ENCODE results near the gene VWA3B. TPM values are rescaled to one million over a fixed set of nuclear protein-coding genes. Genes with fewer than 3 reads are reported as not detected.

The VWA3B gene
- total and polyA plus RNA-seq, 5 donors, result 0.15 to 0.29 (median 0.28) TPM

DNA sequence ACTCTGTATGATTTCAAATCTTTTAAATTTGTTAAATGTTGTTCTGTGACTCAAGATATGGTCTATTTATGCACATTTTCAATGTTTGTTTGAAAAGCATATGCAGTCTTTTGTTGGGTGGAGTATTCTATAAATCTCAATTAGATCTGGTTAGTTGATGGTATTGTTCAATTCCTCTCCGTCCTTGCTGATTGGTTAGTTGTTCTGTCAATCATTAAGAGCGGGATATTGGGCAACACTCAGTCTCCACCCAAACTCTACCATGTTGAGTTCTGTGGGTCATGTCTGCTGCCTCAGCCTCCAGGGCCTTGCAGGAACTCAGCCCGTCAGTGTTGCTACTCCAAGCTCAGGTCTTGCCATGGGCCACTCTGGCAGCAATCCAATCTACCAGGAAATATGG is 118.9 kb downstream of the VWA3B start:
- DNase-seq (no peak), ATAC-seq (no peak)
- H3K4me1 ChIP-seq (ENCODE audit: control insufficient read depth, insufficient read depth, low read length), result no peaks in the 10 kb centered on the region
- no peaks in the 10 kb centered on the region for H3K27me3 ChIP-seq (ENCODE audit: control insufficient read depth, insufficient read depth)
- no peaks in the 10 kb centered on the region for H3K9me3 ChIP-seq (ENCODE audit: control insufficient read depth, low read length)
- H3K4me3 ChIP-seq (ENCODE audit: low read length), result no peak overlapping the region
- H3K27ac ChIP-seq (ENCODE audit: low read length), result no peak overlapping the region
- intact Hi-C loops (cut with DNase I), result no loop called here
- WGBS, result 98% methylated on average over 3 of the region's 3 CpGs

DNA sequence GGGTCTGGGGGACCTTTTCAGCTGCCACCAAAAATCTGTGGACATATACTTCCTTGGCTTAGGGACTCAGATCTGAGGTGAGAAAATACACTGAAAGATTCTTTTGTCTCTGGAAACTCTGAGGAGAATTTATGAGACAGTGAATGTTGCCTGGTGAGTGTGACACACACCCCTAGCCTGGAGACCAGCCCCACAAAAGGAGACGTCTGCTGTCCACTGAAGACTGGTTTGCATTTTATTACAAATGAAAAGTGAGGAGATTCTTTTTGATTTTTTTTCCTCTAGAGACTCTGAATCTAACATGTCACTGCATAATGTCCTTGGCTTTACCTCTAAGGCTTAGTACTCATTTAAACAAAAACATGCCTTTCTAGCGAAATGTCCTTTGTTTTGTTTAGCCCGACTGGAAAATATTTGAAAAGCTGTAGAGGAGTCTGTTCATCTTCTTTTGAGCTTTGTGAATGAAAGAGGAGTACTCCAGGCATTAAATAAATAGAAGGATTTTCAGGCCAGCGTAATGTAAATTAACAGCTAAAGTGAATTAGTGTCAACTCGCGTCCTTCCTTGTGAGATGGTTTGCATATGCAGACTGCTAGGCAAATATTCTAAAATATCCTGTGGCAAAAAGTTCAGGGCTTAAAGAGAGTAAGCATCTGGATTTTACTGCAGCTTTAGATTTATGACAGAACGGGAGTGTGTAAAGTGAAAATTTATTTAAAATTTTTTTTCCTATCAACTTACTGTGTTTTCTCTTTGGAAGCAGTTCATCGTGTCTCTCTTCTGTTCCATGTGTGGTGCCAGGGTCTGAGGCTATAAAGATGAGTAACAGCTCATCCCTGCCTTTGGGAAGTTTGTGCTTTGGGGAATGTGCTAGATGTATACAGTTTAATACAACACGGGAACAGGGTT is 125.4 kb downstream of the VWA3B start:
- ATAC-seq (no peak), DNase-seq (no peak)
- 74% methylated on average over 9 of the region's 9 CpGs for WGBS
- no peak overlapping the region for H3K27ac ChIP-seq (ENCODE audit: low read length)
- no peaks in the 10 kb centered on the region for H3K27me3 ChIP-seq (ENCODE audit: control insufficient read depth, insufficient read depth)
- intact Hi-C loops (cut with DNase I), result no loop called here
- no peaks in the 10 kb centered on the region for H3K9me3 ChIP-seq (ENCODE audit: control insufficient read depth, low read length)
- H3K4me1 ChIP-seq (ENCODE audit: control insufficient read depth, insufficient read depth, low read length), result no peaks in the 10 kb centered on the region
- no peak overlapping the region for H3K4me3 ChIP-seq (ENCODE audit: low read length)

DNA sequence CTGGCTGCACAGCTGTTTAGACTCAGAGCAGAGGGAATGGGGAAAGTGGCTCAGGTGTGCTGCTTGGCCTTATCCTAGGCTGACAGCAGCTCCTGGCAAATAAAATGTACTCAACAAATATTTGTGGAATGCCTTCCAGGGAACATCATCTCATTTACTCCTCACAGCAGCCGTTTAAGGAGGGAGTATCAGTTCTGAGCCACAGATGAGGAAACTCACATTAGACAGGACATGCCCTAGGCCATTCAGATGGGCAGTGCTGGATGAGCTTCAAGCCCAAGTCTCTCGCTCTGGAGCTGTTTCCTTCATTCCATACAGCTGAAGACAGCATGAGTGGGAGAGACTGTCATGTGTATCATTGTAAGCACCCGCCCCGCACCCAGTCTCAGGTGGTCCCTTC is 129.6 kb downstream of the VWA3B start:
- ATAC-seq, result no peak
- intact Hi-C loops (cut with DNase I), result no loop called here

DNA sequence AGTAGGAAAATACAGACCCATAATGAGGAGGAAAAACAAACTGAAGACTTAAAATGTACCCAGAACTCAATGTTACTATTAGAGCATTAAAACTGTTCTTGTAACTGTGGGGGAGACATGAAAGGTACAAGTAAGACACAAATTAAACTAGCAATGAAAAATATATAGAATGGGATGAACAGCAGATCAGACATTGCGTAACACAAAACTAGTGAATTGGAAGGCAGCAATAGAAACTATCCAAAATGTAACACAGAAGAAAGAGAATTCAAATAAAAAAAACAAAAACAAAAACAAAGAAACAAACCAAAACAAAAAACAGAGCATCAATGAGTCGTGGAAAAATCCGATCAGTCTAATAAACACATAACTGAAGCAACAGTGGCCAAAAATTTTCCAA is 132.2 kb downstream of the VWA3B start:
- 93% methylated on average over 3 of the region's 3 CpGs for WGBS
- Histone ChIP-seq H3K27ac (ENCODE audit: low read length) (no peak overlapping the region), H3K4me3 (ENCODE audit: low read length) (no peak overlapping the region), H3K4me1 (ENCODE audit: control insufficient read depth, insufficient read depth, low read length) (no peaks in the 10 kb centered on the region), H3K27me3 (ENCODE audit: control insufficient read depth, insufficient read depth) (no peaks in the 10 kb centered on the region), H3K9me3 (ENCODE audit: control insufficient read depth, low read length) (no peaks in the 10 kb centered on the region)
- no peak for ATAC-seq
- intact Hi-C loops (cut with DNase I), result no loop called here
- DNase-seq, result no peak

More for the DNA sequence above, 129.6 kb downstream of the VWA3B start:
- no peak for DNase-seq
- no peak overlapping the region for H3K4me3 ChIP-seq (ENCODE audit: low read length)
- WGBS, result 76% methylated on average over 4 of the region's 4 CpGs
- no peaks in the 10 kb centered on the region for H3K27me3 ChIP-seq (ENCODE audit: control insufficient read depth, insufficient read depth)
- no peak overlapping the region for H3K27ac ChIP-seq (ENCODE audit: low read length)
- no peaks in the 10 kb centered on the region for H3K9me3 ChIP-seq (ENCODE audit: control insufficient read depth, low read length)
- no peaks in the 10 kb centered on the region for H3K4me1 ChIP-seq (ENCODE audit: control insufficient read depth, insufficient read depth, low read length)

DNA sequence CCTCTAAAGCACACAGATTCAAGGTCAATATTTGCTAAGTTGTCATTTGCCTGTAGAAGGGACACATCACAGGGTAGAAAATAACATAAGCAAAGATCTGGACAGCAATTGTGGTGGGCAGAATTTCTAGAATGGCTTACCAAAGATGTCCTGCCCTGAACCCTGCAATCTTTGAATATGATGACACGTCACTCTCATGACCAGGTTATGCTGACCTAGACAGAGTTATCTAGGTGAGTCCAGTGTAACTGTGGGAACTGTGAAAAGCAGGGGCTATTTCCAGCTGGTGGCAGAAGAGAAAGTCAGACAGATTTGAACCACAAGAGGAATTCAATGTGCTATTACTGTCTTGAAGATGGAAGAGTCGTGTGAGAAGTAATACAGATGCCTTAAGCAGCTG is 147.0 kb downstream of the VWA3B start:
- H3K4me3 ChIP-seq (ENCODE audit: low read length), result no peak overlapping the region
- intact Hi-C loops (cut with DNase I), result no loop called here
- WGBS, result 37% methylated on average over 2 of the region's 2 CpGs
- H3K27me3 ChIP-seq (ENCODE audit: control insufficient read depth, insufficient read depth), result no peaks in the 10 kb centered on the region
- DNase-seq (no peak), ATAC-seq (no peak)
- H3K4me1 ChIP-seq (ENCODE audit: control insufficient read depth, insufficient read depth, low read length), result no peaks in the 10 kb centered on the region
- H3K27ac ChIP-seq (ENCODE audit: low read length), result no peak overlapping the region
- H3K9me3 ChIP-seq (ENCODE audit: control insufficient read depth, low read length), result no peaks in the 10 kb centered on the region

DNA sequence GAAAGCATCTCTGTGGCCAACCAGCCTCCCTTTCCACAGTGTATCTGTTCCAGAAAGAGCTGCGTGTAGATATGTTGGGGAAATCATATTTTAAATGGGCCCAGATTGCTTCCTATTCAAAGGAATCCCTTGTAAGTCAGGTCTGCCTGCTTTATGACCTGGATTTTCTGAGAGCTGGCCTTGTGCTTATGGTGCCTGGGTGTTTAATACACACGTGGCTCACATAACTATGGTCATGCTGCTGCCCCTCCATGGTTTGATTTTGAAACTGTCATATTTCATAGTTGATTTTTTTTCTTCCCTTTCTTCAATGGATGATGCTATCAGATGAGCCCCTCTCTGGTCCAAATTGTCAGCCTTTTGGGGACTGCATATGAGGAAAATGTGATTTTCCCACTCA is 147.8 kb downstream of the VWA3B start:
- intact Hi-C loops (cut with DNase I), result no loop called here
- ATAC-seq, result no peak
- no peak for DNase-seq
- Histone ChIP-seq H3K4me3 (ENCODE audit: low read length) (no peak overlapping the region), H3K9me3 (ENCODE audit: control insufficient read depth, low read length) (no peaks in the 10 kb centered on the region), H3K27me3 (ENCODE audit: control insufficient read depth, insufficient read depth) (no peaks in the 10 kb centered on the region), H3K27ac (ENCODE audit: low read length) (no peak overlapping the region), H3K4me1 (ENCODE audit: control insufficient read depth, insufficient read depth, low read length) (no peaks in the 10 kb centered on the region)
- WGBS, result 41% methylated on average over 2 of the region's 2 CpGs

DNA sequence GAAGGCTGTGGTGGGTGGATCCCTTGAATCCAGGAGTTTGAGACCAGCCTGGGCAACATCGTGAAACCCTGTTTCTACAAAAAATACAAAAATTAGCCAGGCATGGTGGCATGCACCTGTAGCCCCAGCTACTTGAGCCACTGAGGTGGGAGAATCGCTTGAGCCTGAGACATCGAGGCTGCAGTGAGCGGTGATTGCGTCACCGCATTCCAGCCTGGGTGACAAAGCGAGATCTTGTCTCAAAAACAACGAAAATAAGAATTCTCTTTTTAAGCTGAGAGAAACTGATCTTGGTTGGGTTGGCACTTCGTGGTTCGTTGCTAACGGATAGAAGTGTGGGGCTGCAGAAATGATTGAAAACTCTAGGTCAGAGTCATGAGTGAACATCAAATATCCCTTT is 150.0 kb downstream of the VWA3B start:
- intact Hi-C loops (cut with DNase I), result no loop called here
- Histone ChIP-seq H3K27me3 (ENCODE audit: control insufficient read depth, insufficient read depth) (no peaks in the 10 kb centered on the region), H3K27ac (ENCODE audit: low read length) (no peak overlapping the region), H3K9me3 (ENCODE audit: control insufficient read depth, low read length) (no peaks in the 10 kb centered on the region), H3K4me3 (ENCODE audit: low read length) (no peak overlapping the region), H3K4me1 (ENCODE audit: control insufficient read depth, insufficient read depth, low read length) (no peaks in the 10 kb centered on the region)
- 92% methylated on average over 11 of the region's 11 CpGs for WGBS
- ATAC-seq (no peak), DNase-seq (no peak)

DNA sequence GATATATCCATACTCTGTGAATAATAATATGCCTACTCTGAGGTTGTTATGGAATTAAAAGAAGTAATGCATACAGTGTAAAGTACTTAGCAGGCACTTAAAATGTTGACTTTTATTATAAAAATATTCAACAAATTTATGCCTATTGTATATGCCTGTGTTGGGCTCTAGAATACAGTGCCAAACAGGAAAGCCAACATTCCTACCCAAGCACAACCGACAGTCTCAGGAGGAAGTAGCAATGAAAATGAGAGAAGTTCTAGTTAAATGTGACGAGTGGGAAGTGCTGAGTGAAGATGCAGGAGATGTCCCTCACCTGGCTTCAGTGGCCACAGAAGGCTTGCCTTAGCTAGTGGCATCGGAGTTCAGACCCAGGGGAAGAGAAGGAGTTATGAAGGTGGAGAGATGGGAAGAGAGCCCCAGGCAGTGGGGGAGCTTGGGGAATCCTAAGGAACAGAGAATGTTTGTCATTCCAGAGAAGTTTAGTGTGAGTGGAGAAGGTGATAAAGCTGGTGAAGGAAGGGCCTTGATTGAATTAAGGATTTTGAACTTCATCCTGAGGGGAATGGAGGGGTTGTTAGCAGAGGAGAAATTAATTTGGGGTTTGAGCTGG is 153.9 kb downstream of the VWA3B start:
- H3K4me3 ChIP-seq (ENCODE audit: low read length), result no peak overlapping the region
- intact Hi-C loops (cut with DNase I), result no loop called here
- WGBS, result 50% methylated on average over 3 of the region's 3 CpGs
- H3K27me3 ChIP-seq (ENCODE audit: control insufficient read depth, insufficient read depth), result no peaks in the 10 kb centered on the region
- no peaks in the 10 kb centered on the region for H3K9me3 ChIP-seq (ENCODE audit: control insufficient read depth, low read length)
- no peaks in the 10 kb centered on the region for H3K4me1 ChIP-seq (ENCODE audit: control insufficient read depth, insufficient read depth, low read length)
- ATAC-seq (no peak), DNase-seq (no peak)
- no peak overlapping the region for H3K27ac ChIP-seq (ENCODE audit: low read length)

DNA sequence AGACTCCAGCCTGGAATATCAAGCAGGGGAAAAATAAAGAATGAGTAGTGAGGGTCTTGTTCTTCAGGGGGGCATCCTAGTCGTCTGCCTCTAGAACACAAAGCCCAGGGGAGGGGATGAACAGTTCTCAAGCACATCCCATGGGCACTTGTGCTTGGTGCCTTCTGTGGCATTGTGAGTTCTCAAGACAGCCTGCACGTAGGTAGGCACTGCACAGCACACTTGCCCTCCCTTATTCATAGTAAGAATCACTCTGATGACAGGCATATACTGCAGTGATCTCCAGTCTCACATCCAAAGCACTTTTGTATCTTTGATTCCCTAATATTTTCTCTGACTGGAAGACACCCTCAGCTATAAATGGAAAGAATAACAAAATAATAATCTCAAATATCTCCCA is 154.6 kb downstream of the VWA3B start:
- Histone ChIP-seq H3K27ac (ENCODE audit: low read length) (no peak overlapping the region), H3K27me3 (ENCODE audit: control insufficient read depth, insufficient read depth) (no peaks in the 10 kb centered on the region), H3K4me1 (ENCODE audit: control insufficient read depth, insufficient read depth, low read length) (no peaks in the 10 kb centered on the region), H3K4me3 (ENCODE audit: low read length) (no peak overlapping the region), H3K9me3 (ENCODE audit: control insufficient read depth, low read length) (no peaks in the 10 kb centered on the region)
- 60% methylated on average over 2 of the region's 2 CpGs for WGBS
- DNase-seq, result no peak
- no peak for ATAC-seq
- intact Hi-C loops (cut with DNase I), result no loop called here

DNA sequence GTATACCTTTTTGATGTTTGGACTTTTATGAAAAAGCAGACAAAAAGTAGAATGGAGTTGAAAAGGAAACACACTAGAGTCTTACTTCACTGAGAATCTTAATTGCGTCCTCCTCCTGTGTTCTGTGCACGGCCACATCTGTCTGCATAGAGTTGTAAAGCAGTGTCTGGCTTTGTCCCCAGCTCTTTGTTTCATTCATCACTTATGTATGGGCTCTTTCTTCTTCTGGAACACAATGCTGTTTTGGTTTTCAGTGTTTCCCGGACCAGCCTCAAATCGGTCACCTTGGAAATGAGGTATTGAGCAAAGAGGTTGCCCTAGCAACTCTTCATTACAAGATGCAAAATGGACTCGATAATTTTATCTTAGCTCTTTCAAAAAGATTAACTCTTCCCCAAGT is 155.0 kb downstream of the VWA3B start:
- H3K9me3 ChIP-seq (ENCODE audit: control insufficient read depth, low read length), result no peaks in the 10 kb centered on the region
- H3K4me3 ChIP-seq (ENCODE audit: low read length), result no peak overlapping the region
- no peaks in the 10 kb centered on the region for H3K27me3 ChIP-seq (ENCODE audit: control insufficient read depth, insufficient read depth)
- ATAC-seq, result no peak
- no peak overlapping the region for H3K27ac ChIP-seq (ENCODE audit: low read length)
- intact Hi-C loops (cut with DNase I), result no loop called here
- 84% methylated on average over 5 of the region's 5 CpGs for WGBS
- H3K4me1 ChIP-seq (ENCODE audit: control insufficient read depth, insufficient read depth, low read length), result no peaks in the 10 kb centered on the region
- no peak for DNase-seq

DNA sequence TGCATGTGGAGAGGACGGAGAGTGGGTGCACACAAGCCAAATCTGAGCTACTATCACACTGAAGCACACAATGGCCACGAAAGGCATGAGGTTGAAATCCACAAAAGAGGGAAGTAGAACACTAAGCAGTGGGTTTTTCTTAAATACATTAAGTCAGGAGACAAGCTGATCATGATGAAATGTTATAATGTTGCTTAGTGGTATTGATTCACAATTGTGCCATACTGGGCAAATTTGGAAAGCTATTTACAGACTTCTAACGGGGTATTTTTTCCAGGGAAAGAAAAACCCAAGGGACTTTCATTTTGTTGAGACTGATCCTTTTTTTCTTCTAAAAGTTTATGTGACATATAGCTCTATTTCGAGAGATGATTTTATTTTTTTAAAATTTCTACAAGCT is 158.5 kb downstream of the VWA3B start:
- ATAC-seq (no peak), DNase-seq (no peak)
- no peaks in the 10 kb centered on the region for H3K4me1 ChIP-seq (ENCODE audit: control insufficient read depth, insufficient read depth, low read length)
- H3K27me3 ChIP-seq (ENCODE audit: control insufficient read depth, insufficient read depth), result no peaks in the 10 kb centered on the region
- H3K4me3 ChIP-seq (ENCODE audit: low read length), result no peak overlapping the region
- H3K9me3 ChIP-seq (ENCODE audit: control insufficient read depth, low read length), result no peaks in the 10 kb centered on the region
- no peak overlapping the region for H3K27ac ChIP-seq (ENCODE audit: low read length)
- 72% methylated on average over 4 of the region's 4 CpGs for WGBS
- intact Hi-C loops (cut with DNase I), result no loop called here
